ENCODE results near the gene SNRNP70. TPM values are rescaled to one million over a fixed set of nuclear protein-coding genes. Genes with fewer than 3 reads are reported as not detected.

The SNRNP70 gene
- total RNA-seq, 1 donor from 2014 or later, result 203 TPM

GRCh38 chr19:49117677-49118564 lies 32.7 kb downstream of the SNRNP70 start:
- Mint-ChIP-seq H3K9me3 (ENCODE audit: unreplicated experiment) (no peaks in the 10 kb centered on the region), H3K36me3 (ENCODE audit: low read depth, unreplicated experiment) (peaks cover 12% of the 10 kb centered on the region), H3K27ac (ENCODE audit: unreplicated experiment) (peak overlapping the region; percentile 45), H3K4me3 (ENCODE audit: unreplicated experiment) (peak overlapping the region; percentile 89), H3K27me3 (ENCODE audit: unreplicated experiment) (peaks cover 22% of the 10 kb centered on the region), H3K4me1 (ENCODE audit: unreplicated experiment) (peaks cover 19% of the 10 kb centered on the region)
- TF ChIP-seq, protein P1, sequence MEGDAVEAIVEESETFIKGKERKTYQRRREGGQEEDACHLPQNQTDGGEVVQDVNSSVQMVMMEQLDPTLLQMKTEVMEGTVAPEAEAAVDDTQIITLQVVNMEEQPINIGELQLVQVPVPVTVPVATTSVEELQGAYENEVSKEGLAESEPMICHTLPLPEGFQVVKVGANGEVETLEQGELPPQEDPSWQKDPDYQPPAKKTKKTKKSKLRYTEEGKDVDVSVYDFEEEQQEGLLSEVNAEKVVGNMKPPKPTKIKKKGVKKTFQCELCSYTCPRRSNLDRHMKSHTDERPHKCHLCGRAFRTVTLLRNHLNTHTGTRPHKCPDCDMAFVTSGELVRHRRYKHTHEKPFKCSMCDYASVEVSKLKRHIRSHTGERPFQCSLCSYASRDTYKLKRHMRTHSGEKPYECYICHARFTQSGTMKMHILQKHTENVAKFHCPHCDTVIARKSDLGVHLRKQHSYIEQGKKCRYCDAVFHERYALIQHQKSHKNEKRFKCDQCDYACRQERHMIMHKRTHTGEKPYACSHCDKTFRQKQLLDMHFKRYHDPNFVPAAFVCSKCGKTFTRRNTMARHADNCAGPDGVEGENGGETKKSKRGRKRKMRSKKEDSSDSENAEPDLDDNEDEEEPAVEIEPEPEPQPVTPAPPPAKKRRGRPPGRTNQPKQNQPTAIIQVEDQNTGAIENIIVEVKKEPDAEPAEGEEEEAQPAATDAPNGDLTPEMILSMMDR (IDR thresholded peaks at IDR 0.05; ENCODE audit: unreplicated experiment), result no peak
- no peak for DNase-seq (ENCODE audit: low spot score)

DNA sequence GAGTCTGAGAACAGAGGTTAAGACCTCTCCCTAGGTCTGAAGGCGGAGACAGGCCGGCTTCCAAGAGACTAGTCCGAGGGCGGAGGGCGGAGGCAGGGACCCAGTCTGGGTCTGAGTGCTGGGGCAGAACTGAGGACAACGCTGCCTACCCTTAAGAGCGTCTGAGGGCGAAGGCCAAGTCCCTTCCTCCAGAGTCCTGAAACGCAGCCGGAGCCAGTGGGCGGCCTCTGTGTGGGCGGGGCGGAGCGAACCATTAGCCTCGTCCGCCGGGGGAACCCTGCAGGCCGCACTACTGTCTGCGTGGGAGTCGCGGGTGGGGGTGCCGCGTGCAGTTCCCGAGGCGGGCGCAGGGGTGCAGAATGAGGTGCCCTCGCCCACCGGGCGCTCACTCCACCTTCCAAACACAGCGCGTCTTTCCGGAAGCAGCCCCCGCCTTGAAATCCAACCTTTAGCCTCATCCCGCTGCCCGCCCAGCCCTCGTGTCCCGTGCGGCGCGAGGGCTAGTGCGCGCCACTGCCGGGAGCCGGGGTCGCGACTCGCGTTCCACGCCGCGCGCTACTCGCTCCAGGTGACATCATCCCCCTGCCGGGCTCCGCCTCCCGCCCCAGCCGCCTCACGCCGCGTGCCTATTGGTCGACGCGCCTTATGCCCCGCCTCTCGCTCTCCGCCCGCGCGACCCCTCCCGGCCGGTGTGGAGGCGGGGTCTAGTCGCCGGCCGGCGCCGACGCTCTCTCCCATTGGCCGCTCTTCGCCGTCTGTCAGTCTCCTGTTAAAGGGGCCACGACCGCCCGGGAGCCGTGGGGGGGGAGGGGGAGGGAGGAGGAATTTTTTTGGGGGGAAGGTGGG lies 33.5 kb downstream of the SNRNP70 start, which contains the start of gene C19orf73:
Gene C19orf73, minus strand, starts transcription at position 579 of the 846 bp plus-strand sequence. Its CDS starts 121 bp downstream, at position 458.
- Mint-ChIP-seq H3K27me3 (ENCODE audit: unreplicated experiment) (peaks cover 22% of the 10 kb centered on the region), H3K4me3 (ENCODE audit: unreplicated experiment) (peak within 1 kb of the TSS; percentile 89), H3K4me1 (ENCODE audit: unreplicated experiment) (peaks cover 17% of the 10 kb centered on the region), H3K36me3 (ENCODE audit: low read depth, unreplicated experiment) (peaks cover 10% of the 10 kb centered on the region), H3K27ac (ENCODE audit: unreplicated experiment) (peak within 1 kb of the TSS; percentile 45), H3K9me3 (ENCODE audit: unreplicated experiment) (no peaks in the 10 kb centered on the region)
- TF ChIP-seq, protein P1 (IDR thresholded peaks at IDR 0.05; ENCODE audit: unreplicated experiment), result peak; percentile 21
- peak; percentile 95 for DNase-seq (ENCODE audit: low spot score)

GRCh38 chr19:49119411-49120324 lies 34.4 kb downstream of the SNRNP70 start, which contains the start of gene PPFIA3:
Gene PPFIA3 (plus strand): TSS chr19:49119544. CDS start chr19:49127874, 8,330 bp downstream.
- Mint-ChIP-seq H3K4me3 (ENCODE audit: unreplicated experiment) (peak within 1 kb of the TSS; percentile 89), H3K36me3 (ENCODE audit: low read depth, unreplicated experiment) (peaks cover 8% of the 10 kb centered on the region), H3K4me1 (ENCODE audit: unreplicated experiment) (peaks cover 15% of the 10 kb centered on the region), H3K27ac (ENCODE audit: unreplicated experiment) (peak within 1 kb of the TSS; percentile 45), H3K9me3 (ENCODE audit: unreplicated experiment) (no peaks in the 10 kb centered on the region), H3K27me3 (ENCODE audit: unreplicated experiment) (peaks cover 22% of the 10 kb centered on the region)
- TF ChIP-seq, protein P1 (IDR thresholded peaks at IDR 0.05; ENCODE audit: unreplicated experiment), result no peak
- peak; percentile 79 for DNase-seq (ENCODE audit: low spot score)

- Mint-ChIP-seq H3K36me3 (ENCODE audit: low read depth, unreplicated experiment) (peaks cover 5% of the 10 kb centered on the region), H3K4me1 (ENCODE audit: unreplicated experiment) (peaks cover 12% of the 10 kb centered on the region), H3K27me3 (ENCODE audit: unreplicated experiment) (peaks cover 19% of the 10 kb centered on the region), H3K9me3 (ENCODE audit: unreplicated experiment) (no peaks in the 10 kb centered on the region), H3K4me3 (ENCODE audit: unreplicated experiment) (peak overlapping the region; percentile 79), H3K27ac (ENCODE audit: unreplicated experiment) (no peak overlapping the region)
- TF ChIP-seq, protein P1 (IDR thresholded peaks at IDR 0.05; ENCODE audit: unreplicated experiment), result no peak
- DNase-seq (ENCODE audit: low spot score), result no peak
These were observed 35.1 kb downstream of the SNRNP70 start for GRCh38 chr19:49120325-49120683.

Measured in endothelial cell (in vitro differentiated cells).